OCI-LY1 (cell line): ENCODE data around the gene SYT14.

Source experiments
- CTCF ChIP-seq: fragments of 200-600 bp; sonication (generic), shearing (Covaris generic); IDR thresholded peaks from 2 replicates; pipeline ENCODE4 v1.5.1; 2017; ENCODE audit warnings: mild to moderate bottlenecking, antibody characterized with exemption, low read length, moderate library complexity, mixed read lengths
- EZH2 ChIP-seq: fragments of 200-600 bp; sonication (generic), shearing (Covaris generic); IDR thresholded peaks from 2 replicates; pipeline ENCODE4 v1.8.0; 2017; ENCODE audit warnings: borderline replicate concordance, mixed run types, mild to moderate bottlenecking, antibody characterized with exemption, low read length, moderate library complexity, mixed read lengths

GRCh38 chr1:209911746-209912145, 26.3 kb upstream of the SYT14 start:
- TF ChIP-seq CTCF (no peak), EZH2 (no peak)
